SK-N-SH treated with all-trans-retinoic acid at 6 μM for 48 hours (cell line): ENCODE data around the gene KANSL1L.

Source experiments
- ARNTL ChIP-seq: fragments of 450-650 bp; formaldehyde crosslinking; IDR thresholded peaks from 2 replicates; pipeline ENCODE4 v1.5.0; 2020; ENCODE audit warnings: low read depth, mild to moderate bottlenecking, moderate library complexity, borderline replicate concordance
- RARB ChIP-seq: fragments of 250-450 bp; sonication (Bioruptor Pico); IDR thresholded peaks from 2 replicates; pipeline ENCODE4 v1.8.0; 2021; ENCODE audit warnings: mild to moderate bottlenecking, moderate library complexity
- SNAI2 ChIP-seq: fragments of 250-450 bp; sonication (Bioruptor Pico); IDR thresholded peaks from 2 replicates; pipeline ENCODE4 v1.5.0; 2020; ENCODE audit warnings: mild to moderate bottlenecking, moderate library complexity
- ZC3H10 ChIP-seq: fragments of 250-450 bp; sonication (Bioruptor Pico); IDR thresholded peaks from 2 replicates; pipeline ENCODE4 v1.5.1; 2021; ENCODE audit warnings: mild to moderate bottlenecking, moderate library complexity
- ZFP3 ChIP-seq: fragments of 250-450 bp; sonication (Bioruptor Pico); IDR thresholded peaks from 2 replicates; pipeline ENCODE4 v1.5.0; 2020; ENCODE audit warnings: mild to moderate bottlenecking, moderate library complexity
- ZNF565 ChIP-seq: fragments of 450-650 bp; formaldehyde crosslinking; conservative IDR thresholded peaks from 2 replicates; pipeline ENCODE4 v1.5.0; 2020; ENCODE audit warnings: low read depth, mild to moderate bottlenecking, moderate library complexity
- ZNF8 ChIP-seq: fragments of 450-650 bp; formaldehyde crosslinking; IDR thresholded peaks from 2 replicates; pipeline ENCODE4 v1.5.0; 2020; ENCODE audit warnings: mild to moderate bottlenecking, moderate library complexity
- TF ChIP-seq, protein P1 (sequence below): fragments of 250-450 bp; sonication (Bioruptor Pico); IDR thresholded peaks from 2 replicates; pipeline ENCODE4 v1.8.0; 2020; ENCODE audit warnings: mild to moderate bottlenecking, moderate library complexity, borderline replicate concordance

DNA sequence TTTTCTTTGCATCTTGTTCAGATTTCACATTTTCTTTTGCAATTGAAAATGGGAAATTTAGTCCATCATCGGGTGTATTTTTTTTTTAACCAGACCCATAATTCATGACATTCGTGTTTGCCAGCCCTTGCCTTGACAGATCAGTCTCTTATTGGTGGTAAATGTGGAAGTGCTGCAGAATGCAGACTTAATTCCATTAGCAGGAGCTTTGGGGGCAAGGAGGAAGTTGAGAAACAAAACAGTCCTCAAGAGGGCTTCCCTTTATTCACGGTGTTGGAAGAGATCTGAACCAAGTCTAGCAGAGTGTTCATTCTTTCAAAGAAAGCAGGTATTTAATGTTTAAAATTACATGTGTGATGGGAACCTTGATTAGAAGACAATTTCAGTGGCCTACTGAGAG lies 185.3 kb downstream of the KANSL1L start:
- TF ChIP-seq SNAI2 (no peak), RARB (CRISPR knock-in tag) (no peak), ZFP3 (CRISPR knock-in tag) (no peak), ZNF565 (CRISPR knock-in tag) (no peak), ZC3H10 (CRISPR knock-in tag) (no peak), ARNTL (CRISPR knock-in tag) (no peak), ZNF8 (CRISPR knock-in tag) (no peak)
- TF ChIP-seq, protein P1, sequence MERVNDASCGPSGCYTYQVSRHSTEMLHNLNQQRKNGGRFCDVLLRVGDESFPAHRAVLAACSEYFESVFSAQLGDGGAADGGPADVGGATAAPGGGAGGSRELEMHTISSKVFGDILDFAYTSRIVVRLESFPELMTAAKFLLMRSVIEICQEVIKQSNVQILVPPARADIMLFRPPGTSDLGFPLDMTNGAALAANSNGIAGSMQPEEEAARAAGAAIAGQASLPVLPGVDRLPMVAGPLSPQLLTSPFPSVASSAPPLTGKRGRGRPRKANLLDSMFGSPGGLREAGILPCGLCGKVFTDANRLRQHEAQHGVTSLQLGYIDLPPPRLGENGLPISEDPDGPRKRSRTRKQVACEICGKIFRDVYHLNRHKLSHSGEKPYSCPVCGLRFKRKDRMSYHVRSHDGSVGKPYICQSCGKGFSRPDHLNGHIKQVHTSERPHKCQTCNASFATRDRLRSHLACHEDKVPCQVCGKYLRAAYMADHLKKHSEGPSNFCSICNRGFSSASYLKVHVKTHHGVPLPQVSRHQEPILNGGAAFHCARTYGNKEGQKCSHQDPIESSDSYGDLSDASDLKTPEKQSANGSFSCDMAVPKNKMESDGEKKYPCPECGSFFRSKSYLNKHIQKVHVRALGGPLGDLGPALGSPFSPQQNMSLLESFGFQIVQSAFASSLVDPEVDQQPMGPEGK (CRISPR knock-in tag): no peak
